H1 (cell line): ENCODE results near the gene SH3PXD2A. TPM values are rescaled to one million over a fixed set of nuclear protein-coding genes. Genes with fewer than 3 reads are reported as not detected.
A peak's percentile ranks its signal among the peaks of the same experiment; 100 is the strongest.

Experiments used
- ASH2L ChIP-seq: fragments of 200-600, 300-600 bp; sonication (generic); IDR thresholded peaks from one replicate; pipeline ENCODE4 v1.7.1; 2017; ENCODE audit warnings: low read length
- CHD2 ChIP-seq: IDR thresholded peaks from 2 replicates; pipeline ENCODE4 v1.6.1; 2012; ENCODE audit warnings: low read length, improper control_type of control experiment
- CHD7 ChIP-seq: fragments of 300-600 bp; sonication (generic); IDR thresholded peaks from 2 replicates; pipeline ENCODE4 v1.7.1; 2012; ENCODE audit warnings: low read length, moderate library complexity, mild to moderate bottlenecking, inconsistent platforms; ENCODE audit not compliant: insufficient replicate concordance
- EGR1 ChIP-seq: IDR thresholded peaks from 2 replicates; pipeline ENCODE4 v1.6.1; 2011; ENCODE audit warnings: low read depth, low read length, borderline replicate concordance
- HDAC2 ChIP-seq, 2 experiments: fragments of 300-600 bp in 1 of 2; sonication (generic) in 1 of 2; IDR thresholded peaks; 2 replicates each; pipeline ENCODE4 v1.6.1; 2011 to 2012; ENCODE audit warnings: low read depth in 2 of 2, low read length in 2 of 2, mild to moderate bottlenecking in 2 of 2, moderate library complexity in 2 of 2, borderline replicate concordance in 1 of 2, inconsistent platforms in 1 of 2
- MAFK ChIP-seq: IDR thresholded peaks from 2 replicates; pipeline ENCODE4 v1.6.1; 2012; ENCODE audit warnings: low read depth, mild to moderate bottlenecking, improper control_type of control experiment, low read length
- RBBP5 ChIP-seq: IDR thresholded peaks from 2 replicates; pipeline ENCODE4 v1.7.1; 2012; ENCODE audit warnings: low read depth, mild to moderate bottlenecking, inconsistent platforms, low read length, moderate library complexity, borderline replicate concordance
- SIN3A ChIP-seq, 2 experiments: IDR thresholded peaks in 1 of 2; conservative IDR thresholded peaks in 1 of 2; 2 replicates each; pipeline ENCODE4 v1.6.1; 2011 to 2012; ENCODE audit warnings: low read length in 2 of 2, improper control_type of control experiment in 1 of 2, low read depth in 1 of 2, mild to moderate bottlenecking in 1 of 2
- SIX5 ChIP-seq: IDR thresholded peaks from 2 replicates; pipeline ENCODE4 v1.6.1; 2011; ENCODE audit warnings: mild to moderate bottlenecking, low read depth, low read length
- SP2 ChIP-seq: IDR thresholded peaks from 2 replicates; pipeline ENCODE4 v1.6.1; 2012; ENCODE audit warnings: mild to moderate bottlenecking, low read length, inconsistent platforms
- polyA plus RNA-seq, 7 experiments: library from polyadenylated mRNA; depleted of rRNA in 3 of 7; stranded (reverse) in 5 of 7; unstranded in 2 of 7; fragments of >200 nt in 5 of 7; fragments of 200-250 nt in 2 of 7; gene quantifications; 1 replicate in 5 of 7; 2 replicates in 1 of 7; 4 replicates in 1 of 7; pipeline versions ENCODE4 v1.2.1 to v1.2.3, GENCODE V29; 2011 to 2013; ENCODE audit warnings: missing spikeins in 2 of 7, mixed read lengths in 2 of 7
- total RNA-seq: library from RNA; stranded (reverse); fragmentation: NEBNext Ultra II Directional; extraction: Animal tissue kit (Norgen Biotek cat#: 25700); gene quantifications from 2 replicates; pipeline ENCODE4 v1.2.1, GENCODE V29; 2021

Gene SH3PXD2A
- total and polyA plus RNA-seq, 2 of the 8 experiments (the other 6 are each of a cell fraction or from before 2014, with no cell fraction given): 5.4 to 16.3 TPM

- no peak for TF ChIP-seq CHD7
- no peak for TF ChIP-seq SP2
- peak; percentile 70 for TF ChIP-seq ASH2L
- TF ChIP-seq SIN3A (conservative IDR thresholded peaks at IDR 0.05 in 1 of 2, IDR thresholded peaks at IDR 0.05 in 1 of 2; ENCODE audit: low read depth in 1 of 2, low read length in 2 of 2): no peak
- peak; percentile 50; the same call in 1 of the 2 replicates for TF ChIP-seq RBBP5
- no peak for TF ChIP-seq HDAC2 (IDR thresholded peaks at IDR 0.05; ENCODE audit: borderline replicate concordance in 1 of 2, low read depth in 2 of 2, low read length in 2 of 2)
- no peak for TF ChIP-seq SIX5
- 0 out of 2 replicates have a peak, but pooled peaks have one; percentile 17 for TF ChIP-seq EGR1
- TF ChIP-seq CHD2: no peak
- no peak for TF ChIP-seq MAFK
Measured at GRCh38 chr10:103833731-103834365, 21.5 kb downstream of the SH3PXD2A start (continued).
